Caco-2 (cell line): ENCODE measurements around the gene STARD10. TPM values are rescaled to one million over a fixed set of nuclear protein-coding genes. Genes with fewer than 3 reads are reported as not detected.

Source experiments
- BruUV-seq: library from RNA; stranded (reverse); fragments of 400-500 nt; replicated peaks from 2 replicates; lab custom pipeline; 2021; lab: Mats Ljungman, UMichigan
- CTCF ChIA-PET: fragments of 300-600 bp; sonication (Branson Sonifier 250); formaldehyde crosslinking; loops from one replicate; lab custom pipeline; 2022; ENCODE audit warnings: antibody characterized with exemption; lab: Charles Lee
- POLR2A ChIA-PET: fragments of 300-600 bp; sonication (Branson Sonifier 250); formaldehyde crosslinking; loops from one replicate; lab custom pipeline; 2022; ENCODE audit warnings: antibody characterized with exemption; lab: Charles Lee
- DNase-seq, 2 experiments: peaks; one replicate each; pipeline versions ENCODE4 v3.0.0 to v3.0.0-alpha.2; 2020 to 2022
- H3K27me3 ChIP-seq: replicated peaks from 2 replicates; pipeline ENCODE4 v1.6.0; 2011; ENCODE audit warnings: low read length; ENCODE audit not compliant: control insufficient read depth, insufficient read depth
- H3K36me3 ChIP-seq: 2 replicates; pipeline ENCODE4 v1.5.1; 2011; ENCODE audit warnings: low read length; ENCODE audit not compliant: control insufficient read depth, insufficient read depth
- H3K4me1 ChIP-seq: fragments of 250-450 bp; sonication (Bioruptor Pico); 2 replicates; pipeline ENCODE4 v1.5.1; 2020; ENCODE audit warnings: mild to moderate bottlenecking
- H3K4me3 ChIP-seq: 2 replicates; pipeline ENCODE4 v1.5.1; 2011; ENCODE audit warnings: low read depth, mild to moderate bottlenecking, control low read depth, low read length
- H3K9me3 ChIP-seq: fragments of 250-450 bp; sonication (Bioruptor Pico); 2 replicates; pipeline ENCODE4 v1.5.1; 2020; ENCODE audit warnings: mild to moderate bottlenecking, moderate library complexity
- H3K27ac Mint-ChIP-seq: one replicate; pipeline ENCODE4 v1.8.0; 2022; ENCODE audit warnings: mixed read lengths; ENCODE audit not compliant: unreplicated experiment
- H3K27me3 Mint-ChIP-seq: one replicate; pipeline ENCODE4 v1.8.0; 2022; ENCODE audit warnings: mixed read lengths; ENCODE audit not compliant: insufficient read depth, unreplicated experiment
- H3K36me3 Mint-ChIP-seq: one replicate; pipeline ENCODE4 v1.8.0; 2022; ENCODE audit warnings: mild to moderate bottlenecking, mixed read lengths; ENCODE audit not compliant: insufficient read depth, unreplicated experiment
- H3K4me1 Mint-ChIP-seq: one replicate; pipeline ENCODE4 v1.8.0; 2022; ENCODE audit warnings: low read depth, mixed read lengths; ENCODE audit not compliant: unreplicated experiment
- H3K4me3 Mint-ChIP-seq: one replicate; pipeline ENCODE4 v1.8.0; 2022; ENCODE audit warnings: mild to moderate bottlenecking, moderate library complexity, mixed read lengths; ENCODE audit not compliant: unreplicated experiment
- H3K9me3 Mint-ChIP-seq: one replicate; pipeline ENCODE4 v1.8.0; 2022; ENCODE audit warnings: mixed read lengths; ENCODE audit not compliant: unreplicated experiment
- intact Hi-C: fragments of 100-400 bp; cut with micrococcal nuclease; formaldehyde crosslinking; loops from one replicate; pipeline ENCODE4 v1.10.0; 2022; ENCODE audit not compliant: unreplicated experiment
- total RNA-seq: library from RNA; stranded (reverse); gene quantifications from 2 replicates; pipeline ENCODE4 v1.2.3, GENCODE V29; 2022
- TF ChIP-seq, protein P1 (sequence below), 2 experiments: fragments of 200-600 bp in 1 of 2; IDR thresholded peaks; 1 replicate in 1 of 2; 2 replicates in 1 of 2; pipeline versions ENCODE4 v1.5.1 to v1.8.0; 2011 to 2022; ENCODE audit warnings: antibody characterized with exemption in 1 of 2, control low read depth in 1 of 2, inconsistent platforms in 1 of 2, low read depth in 1 of 2, low read length in 1 of 2, mild to moderate bottlenecking in 1 of 2, moderate library complexity in 1 of 2; ENCODE audit not compliant: insufficient read depth in 1 of 2, severe bottlenecking in 1 of 2, unreplicated experiment in 1 of 2

STARD10 gene
- total RNA-seq, 1 experiment from 2014 or later = 492 TPM

DNA sequence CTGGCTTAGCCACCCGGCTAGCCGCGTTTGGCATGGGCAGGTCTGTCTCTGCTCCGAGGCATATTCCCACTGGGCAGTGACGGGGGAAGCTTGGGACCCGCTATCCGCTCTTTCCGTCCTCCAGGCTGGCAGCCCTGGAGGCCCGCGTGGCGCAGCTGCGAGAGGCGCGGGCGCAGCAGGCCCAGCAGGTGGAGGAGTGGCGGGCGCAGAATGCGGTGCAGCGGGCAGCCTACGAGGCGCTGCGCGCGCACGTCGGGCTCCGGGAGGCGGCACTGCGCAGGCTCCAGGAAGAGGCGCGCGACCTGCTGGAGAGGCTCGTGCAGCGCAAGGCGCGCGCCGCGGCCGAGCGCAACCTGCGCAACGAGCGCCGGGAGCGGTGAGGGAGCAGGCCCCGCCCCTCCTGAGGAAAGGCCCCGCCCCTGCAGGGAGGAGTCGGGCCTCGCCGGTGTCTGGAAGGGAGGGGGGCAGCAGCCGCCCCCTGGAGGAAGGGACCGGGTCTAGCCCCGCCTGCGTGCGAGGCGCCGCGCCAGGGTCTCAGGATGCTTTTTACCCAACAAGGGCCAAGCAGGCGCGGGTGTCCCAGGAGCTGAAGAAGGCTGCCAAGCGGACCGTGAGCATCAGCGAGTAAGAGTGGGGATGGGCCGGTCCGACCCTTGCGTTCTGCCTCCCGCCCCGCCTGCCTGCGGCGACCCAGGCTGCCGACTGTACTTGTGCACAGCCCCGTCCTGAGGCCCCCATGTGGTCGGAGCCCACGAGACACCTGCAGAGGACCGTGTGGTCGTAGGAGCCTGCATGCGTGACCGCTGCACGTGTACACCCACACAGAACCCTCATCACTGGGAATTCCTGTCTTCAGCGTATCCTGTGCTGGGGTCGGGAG, 28.3 kb upstream of the STARD10 start:
- Histone ChIP-seq H3K9me3 (no peaks in the 10 kb centered on the region), H3K36me3 (no peaks in the 10 kb centered on the region; the same call in 1 of the 2 replicates), H3K4me1 (peaks cover 5% of the 10 kb centered on the region; the same call in 1 of the 2 replicates), H3K4me3 (peak overlapping the region; percentile 53), H3K27me3 (no peaks in the 10 kb centered on the region)
- no peaks in the 10 kb centered on the region for H3K27me3 Mint-ChIP-seq
- intact Hi-C loops = loop anchor here (1.0 to 2.0 kb wide), 2 partner anchors 8 to 69 kb away; partner anchors contain the start of genes ARAP1 and ATG16L2
- POLR2A ChIA-PET = interaction anchor here (0.6 to 1.2 kb wide), 2 partner anchors 36 to 360 kb away, joined by 3 to 4 read pairs; no protein-coding TSS in a partner anchor
- peak overlapping the region; percentile 74 for H3K4me3 Mint-ChIP-seq
- no peaks in the 10 kb centered on the region for H3K9me3 Mint-ChIP-seq
- peak; percentile 95 to 99 for DNase-seq
- TF ChIP-seq, protein P1, sequence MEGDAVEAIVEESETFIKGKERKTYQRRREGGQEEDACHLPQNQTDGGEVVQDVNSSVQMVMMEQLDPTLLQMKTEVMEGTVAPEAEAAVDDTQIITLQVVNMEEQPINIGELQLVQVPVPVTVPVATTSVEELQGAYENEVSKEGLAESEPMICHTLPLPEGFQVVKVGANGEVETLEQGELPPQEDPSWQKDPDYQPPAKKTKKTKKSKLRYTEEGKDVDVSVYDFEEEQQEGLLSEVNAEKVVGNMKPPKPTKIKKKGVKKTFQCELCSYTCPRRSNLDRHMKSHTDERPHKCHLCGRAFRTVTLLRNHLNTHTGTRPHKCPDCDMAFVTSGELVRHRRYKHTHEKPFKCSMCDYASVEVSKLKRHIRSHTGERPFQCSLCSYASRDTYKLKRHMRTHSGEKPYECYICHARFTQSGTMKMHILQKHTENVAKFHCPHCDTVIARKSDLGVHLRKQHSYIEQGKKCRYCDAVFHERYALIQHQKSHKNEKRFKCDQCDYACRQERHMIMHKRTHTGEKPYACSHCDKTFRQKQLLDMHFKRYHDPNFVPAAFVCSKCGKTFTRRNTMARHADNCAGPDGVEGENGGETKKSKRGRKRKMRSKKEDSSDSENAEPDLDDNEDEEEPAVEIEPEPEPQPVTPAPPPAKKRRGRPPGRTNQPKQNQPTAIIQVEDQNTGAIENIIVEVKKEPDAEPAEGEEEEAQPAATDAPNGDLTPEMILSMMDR (IDR thresholded peaks at IDR 0.05; ENCODE audit: insufficient read depth in 1 of 2, low read depth in 1 of 2, low read length in 1 of 2, severe bottlenecking in 1 of 2, unreplicated experiment in 1 of 2) = peak; percentile 35 to 39
- BruUV-seq = no TSS peak
- peaks cover 39% of the 10 kb centered on the region for H3K36me3 Mint-ChIP-seq
- H3K27ac Mint-ChIP-seq = no peak overlapping the region
- CTCF ChIA-PET = interaction anchor here (0.7 to 2.3 kb wide), 11 partner anchors 9 to 356 kb away, joined by 3 to 17 read pairs (median 4); partner anchors contain the start of genes ATG16L2 and STARD10
- no peaks in the 10 kb centered on the region for H3K4me1 Mint-ChIP-seq

DNA sequence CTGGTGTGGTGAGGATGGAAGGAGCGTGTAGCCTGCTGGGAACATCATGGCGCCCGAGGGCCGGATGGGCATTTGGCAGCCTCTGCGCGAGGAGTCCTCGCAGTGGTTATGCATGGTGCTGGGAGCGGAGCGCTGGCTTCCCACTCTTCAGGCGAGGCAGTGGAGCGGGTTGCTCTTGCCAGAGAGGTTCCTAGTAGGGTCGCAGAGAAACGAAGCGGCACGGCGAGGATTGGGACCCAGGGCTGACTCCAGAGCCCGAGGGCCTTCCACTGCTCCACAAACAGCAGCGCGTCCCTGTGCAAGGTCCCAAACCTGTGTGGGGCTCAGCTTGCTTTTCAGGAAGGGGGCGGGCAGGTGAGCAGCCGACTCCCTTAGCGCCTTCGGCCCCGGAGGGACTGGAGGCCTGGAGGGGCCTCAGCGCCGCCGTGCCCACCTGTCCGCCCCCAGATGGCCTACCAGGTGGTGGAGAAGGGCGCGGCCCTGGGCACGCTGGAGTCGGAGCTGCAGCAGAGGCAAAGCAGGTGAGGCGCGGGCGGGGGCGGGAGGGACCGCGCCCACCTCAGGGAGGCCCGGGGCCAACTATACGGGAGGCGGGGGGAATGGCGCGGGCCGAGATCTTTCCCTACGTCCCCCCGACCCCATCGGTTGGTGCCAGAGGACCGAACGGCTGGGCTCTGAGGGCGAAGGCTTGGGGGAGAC, 27.5 kb upstream of the STARD10 start:
- no peaks in the 10 kb centered on the region for H3K27me3 Mint-ChIP-seq
- H3K36me3 ChIP-seq = no peaks in the 10 kb centered on the region; the same call in 1 of the 2 replicates
- TF ChIP-seq, protein P1 (IDR thresholded peaks at IDR 0.05; ENCODE audit: insufficient read depth in 1 of 2, low read depth in 1 of 2, low read length in 1 of 2, severe bottlenecking in 1 of 2, unreplicated experiment in 1 of 2) = no peak
- H3K36me3 Mint-ChIP-seq = peaks cover 39% of the 10 kb centered on the region
- POLR2A ChIA-PET = interaction anchor here (1.2 kb wide), 1 partner anchor 35 kb away, joined by 4 read pairs; no protein-coding TSS in a partner anchor
- peak overlapping the region; percentile 74 for H3K4me3 Mint-ChIP-seq
- peak overlapping the region; percentile 53 for H3K4me3 ChIP-seq
- H3K4me1 ChIP-seq = peaks cover 5% of the 10 kb centered on the region; the same call in 1 of the 2 replicates
- no peaks in the 10 kb centered on the region for H3K9me3 ChIP-seq
- CTCF ChIA-PET = interaction anchor here (0.9 to 2.3 kb wide), 8 partner anchors 8 to 357 kb away, joined by 3 to 17 read pairs (median 8); partner anchors contain the start of genes ATG16L2 and STARD10
- BruUV-seq = no TSS peak
- H3K4me1 Mint-ChIP-seq = no peaks in the 10 kb centered on the region
- no peak overlapping the region for H3K27ac Mint-ChIP-seq
- intact Hi-C loops = no loop called here
- H3K27me3 ChIP-seq = no peaks in the 10 kb centered on the region
- H3K9me3 Mint-ChIP-seq = no peaks in the 10 kb centered on the region
- DNase-seq = no peak
